GM20431 (cell line): ENCODE results near the gene FGGY.

ENCODE experiments used
- in situ Hi-C: fragments of 300-500 bp; cut with MseI, MboI; formaldehyde crosslinking; loops from one replicate; pipeline ENCODE4 v1.15.0; 2020; ENCODE audit warnings: low sequenced_read_pairs; ENCODE audit not compliant: unreplicated experiment

The FGGY gene

GRCh38 chr1:59399642-59400041 is 102.7 kb downstream of the FGGY start:
- in situ Hi-C loops: no loop called here

DNA sequence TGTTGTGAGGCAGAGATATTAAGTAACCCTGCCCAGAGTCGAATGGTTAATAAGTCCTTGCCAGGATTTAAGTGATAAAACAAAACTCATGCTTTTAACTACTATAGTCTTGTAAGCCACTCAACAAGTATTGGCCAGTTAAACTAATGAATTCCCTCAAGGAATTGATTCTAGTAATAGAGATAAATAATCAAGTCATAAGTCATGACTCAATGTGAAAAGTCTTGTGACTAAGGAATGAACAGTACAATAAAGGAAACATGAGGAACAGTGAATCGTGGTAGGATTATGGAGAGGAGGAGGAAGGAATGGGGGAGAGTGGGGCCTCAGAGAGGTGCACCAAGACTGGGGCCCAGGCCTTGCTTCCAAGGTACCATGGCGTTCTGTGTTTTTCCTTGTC is 104.7 kb downstream of the FGGY start:
- in situ Hi-C loops: no loop called here

DNA sequence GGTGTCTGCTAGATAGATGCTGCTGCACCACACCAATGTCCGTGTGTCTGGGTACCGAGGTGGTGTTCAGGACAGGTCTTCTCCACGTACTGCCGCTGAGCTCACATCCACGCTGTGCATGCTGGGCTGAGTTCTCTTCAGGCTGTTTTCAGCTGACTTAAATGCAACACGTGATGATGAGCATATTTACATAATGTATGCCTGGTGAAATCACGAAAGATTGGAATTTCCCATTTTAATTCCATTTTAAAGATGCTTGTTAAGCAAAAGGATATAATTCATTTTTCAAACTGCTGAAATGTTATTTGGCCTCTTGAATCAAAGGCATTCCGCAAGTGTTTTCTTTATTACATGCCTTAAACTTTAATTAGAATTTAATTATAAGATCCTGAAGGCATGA is 107.9 kb downstream of the FGGY start:
- in situ Hi-C loops: no loop called here

DNA sequence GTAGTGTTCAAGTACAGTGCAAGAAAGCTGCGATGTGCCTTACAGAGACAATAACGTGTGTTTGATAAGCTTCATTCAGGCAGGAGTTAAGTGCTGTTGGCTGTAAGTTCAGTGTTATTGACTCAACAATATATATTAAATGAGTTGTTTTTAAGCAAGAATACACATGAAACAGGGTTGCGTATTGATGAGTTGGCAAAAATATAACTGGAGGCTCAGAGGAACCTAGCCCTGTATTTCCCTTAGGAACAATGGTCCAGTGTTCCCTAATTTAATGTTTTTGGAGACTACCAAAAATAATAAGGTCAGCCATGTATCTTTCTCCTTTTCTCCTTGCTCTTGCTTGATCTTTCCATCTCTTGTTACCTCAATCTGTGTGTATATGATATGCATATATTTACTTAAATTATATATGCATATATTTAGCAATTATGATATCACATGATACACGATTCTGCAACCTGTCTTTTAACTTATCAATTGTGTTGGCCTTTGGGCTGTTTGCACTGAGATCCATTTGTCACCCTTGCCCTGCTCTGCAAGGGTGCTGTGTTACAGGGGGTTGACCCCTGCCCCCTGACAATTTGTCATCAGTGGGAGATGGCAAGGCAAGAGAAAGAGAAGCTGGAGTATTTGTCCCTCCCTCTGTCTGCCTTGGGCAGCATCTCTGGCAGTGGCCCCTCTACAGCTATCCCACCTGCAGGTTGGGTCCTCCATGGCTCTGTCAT is 109.7 kb downstream of the FGGY start:
- in situ Hi-C loops: no loop called here

DNA sequence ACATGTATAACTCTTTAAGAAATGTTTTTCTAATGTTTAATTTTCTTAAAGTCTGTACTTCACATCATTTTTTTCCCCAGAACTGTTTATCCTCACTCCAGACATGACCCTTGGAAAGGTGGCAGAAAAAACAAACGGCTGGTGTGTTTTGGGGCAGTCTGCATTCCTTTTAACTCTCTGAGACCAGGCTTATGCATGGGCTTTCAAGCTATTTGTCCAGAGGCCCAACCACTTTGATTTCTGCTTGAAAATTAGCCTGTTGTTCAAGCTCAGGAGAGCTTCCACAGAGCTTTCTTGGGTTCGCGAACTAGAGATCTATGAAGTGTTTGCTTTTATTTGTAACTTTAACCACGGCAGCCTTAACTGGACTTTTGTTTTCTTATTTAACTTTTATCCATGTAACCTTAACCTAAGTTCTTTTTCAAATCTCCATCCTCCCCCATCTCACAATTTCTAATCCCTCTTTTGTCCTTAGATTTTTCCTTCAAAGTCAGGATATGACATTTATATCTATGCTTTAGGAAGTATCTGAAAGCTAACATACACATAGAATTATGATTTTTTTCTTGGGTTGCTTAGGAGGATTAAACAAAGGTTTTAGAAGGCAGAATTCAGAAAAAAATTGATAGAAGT is 111.8 kb downstream of the FGGY start:
- in situ Hi-C loops: no loop called here

DNA sequence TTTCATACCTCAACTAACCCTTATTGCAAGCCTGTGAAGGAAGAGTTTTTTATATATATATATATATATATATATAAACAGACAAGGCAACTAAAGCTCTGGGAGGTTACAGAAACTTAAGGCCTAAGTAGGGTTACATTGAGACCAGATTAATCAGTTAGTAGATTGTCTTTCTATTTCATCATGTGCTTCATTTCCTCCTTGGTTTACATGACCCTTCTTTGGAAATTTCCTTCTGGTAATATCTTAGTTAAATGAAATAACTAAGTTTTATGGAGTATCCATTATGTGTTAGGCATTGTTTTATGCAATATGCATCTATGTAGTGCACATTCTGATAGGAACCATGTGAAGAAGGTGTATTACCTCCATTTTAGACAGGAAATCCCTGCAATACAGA is 112.7 kb downstream of the FGGY start:
- in situ Hi-C loops: no loop called here

DNA sequence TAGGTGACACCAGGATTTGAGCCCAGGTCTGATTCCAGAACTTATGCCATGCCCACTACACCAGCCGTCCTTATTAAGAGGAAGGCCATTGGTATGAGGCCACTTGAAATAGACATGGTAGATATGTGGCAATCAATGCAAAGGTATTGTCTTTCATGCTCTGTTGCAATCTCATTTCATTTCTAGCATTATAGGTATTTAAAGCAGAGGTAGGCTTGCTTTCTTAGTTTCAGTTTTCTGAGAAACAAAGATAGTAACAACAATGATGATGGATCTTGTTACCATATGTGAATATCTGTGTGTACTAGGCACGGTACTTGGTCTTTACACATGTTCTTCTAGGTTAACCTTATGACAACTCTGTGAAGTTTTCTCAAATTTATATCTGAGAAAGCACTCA is 113.1 kb downstream of the FGGY start:
- in situ Hi-C loops: no loop called here

DNA sequence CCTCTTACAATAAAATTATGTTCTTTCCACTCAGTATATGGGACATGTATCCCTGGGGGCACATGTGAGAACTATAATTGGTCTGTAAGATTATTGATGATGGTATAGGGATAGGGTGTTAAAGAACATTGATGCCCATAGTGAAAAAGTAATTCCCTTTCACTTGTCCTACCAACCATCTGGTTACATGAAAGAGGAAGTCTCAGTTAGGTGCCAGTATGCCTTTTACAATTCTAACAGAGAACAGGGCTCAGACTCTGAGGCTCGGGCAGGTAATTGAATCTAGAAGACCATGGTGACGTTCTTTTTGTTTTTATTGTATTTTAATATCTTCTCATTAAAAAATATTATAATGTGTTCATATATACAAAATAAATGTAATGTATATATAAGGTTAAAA is 113.6 kb downstream of the FGGY start:
- in situ Hi-C loops: no loop called here

DNA sequence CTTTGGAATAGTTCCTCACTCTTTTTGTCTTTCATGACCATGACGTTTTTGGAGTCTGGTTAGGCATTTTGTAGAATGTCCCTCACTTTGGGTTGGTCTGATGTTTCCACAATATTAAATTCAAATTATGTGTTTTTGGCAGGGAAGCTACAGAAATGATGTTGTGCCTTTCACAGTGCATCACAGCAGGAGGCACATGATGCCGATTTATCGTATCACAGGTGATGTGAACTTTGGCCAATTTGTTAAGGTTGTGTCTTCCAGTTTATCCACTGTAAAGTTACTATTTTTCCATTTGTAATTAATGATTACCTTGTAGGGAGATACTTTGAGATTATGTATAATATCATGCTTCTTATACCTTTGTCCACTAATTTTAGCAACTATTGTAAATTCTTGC is 114.3 kb downstream of the FGGY start:
- in situ Hi-C loops: no loop called here

GRCh38 chr1:59412718-59413326 is 115.9 kb downstream of the FGGY start:
- in situ Hi-C loops: no loop called here

GRCh38 chr1:59413327-59413720 is 116.4 kb downstream of the FGGY start:
- in situ Hi-C loops: no loop called here

- in situ Hi-C loops: no loop called here
Measured at GRCh38 chr1:59414406-59415133, 117.7 kb downstream of the FGGY start.

DNA sequence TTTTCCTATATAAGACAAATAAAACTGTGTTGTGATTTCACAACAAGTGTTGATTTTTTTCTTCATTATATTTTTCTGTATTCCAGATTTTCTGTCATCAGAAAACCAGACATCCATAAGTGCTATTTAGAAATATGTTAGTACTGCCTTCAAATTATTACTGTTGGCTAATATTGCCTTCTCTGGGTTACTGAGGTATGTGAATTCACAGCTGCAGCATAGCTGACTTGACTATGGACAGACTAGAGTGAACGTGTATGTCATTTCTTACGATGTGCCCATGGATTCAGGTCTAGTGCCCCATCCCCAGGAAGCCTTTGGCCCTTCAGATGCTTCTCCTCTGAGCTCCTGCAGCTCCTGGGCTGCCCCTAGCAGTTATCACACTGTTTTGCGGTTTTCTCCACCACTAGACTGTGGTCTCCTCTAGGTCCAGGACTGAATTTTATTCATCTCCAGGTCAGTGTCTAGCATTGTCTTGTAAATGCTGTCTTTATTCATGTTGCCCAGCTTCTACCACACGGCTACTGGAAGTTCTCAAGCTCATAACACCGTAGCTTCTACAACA is 118.5 kb downstream of the FGGY start:
- in situ Hi-C loops: no loop called here

DNA sequence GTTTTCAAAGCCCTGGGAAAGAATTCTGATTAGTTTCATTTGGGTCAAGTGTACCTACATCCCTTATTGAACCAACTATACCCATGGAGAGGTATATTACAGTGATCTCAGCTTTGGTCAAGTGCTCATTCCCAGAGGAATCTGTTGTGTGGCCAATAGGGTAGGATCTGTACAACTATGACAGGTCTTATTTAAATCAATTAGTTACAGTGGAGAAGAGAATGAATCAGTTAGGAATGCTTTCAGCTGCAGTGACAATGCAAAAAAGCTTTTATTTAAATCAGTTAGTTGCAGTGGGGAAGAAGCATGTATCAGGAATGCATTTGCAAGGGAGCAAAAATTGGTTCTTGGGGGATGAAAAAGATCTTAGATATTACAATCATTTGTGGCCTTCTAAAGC is 119.0 kb downstream of the FGGY start:
- in situ Hi-C loops: no loop called here

DNA sequence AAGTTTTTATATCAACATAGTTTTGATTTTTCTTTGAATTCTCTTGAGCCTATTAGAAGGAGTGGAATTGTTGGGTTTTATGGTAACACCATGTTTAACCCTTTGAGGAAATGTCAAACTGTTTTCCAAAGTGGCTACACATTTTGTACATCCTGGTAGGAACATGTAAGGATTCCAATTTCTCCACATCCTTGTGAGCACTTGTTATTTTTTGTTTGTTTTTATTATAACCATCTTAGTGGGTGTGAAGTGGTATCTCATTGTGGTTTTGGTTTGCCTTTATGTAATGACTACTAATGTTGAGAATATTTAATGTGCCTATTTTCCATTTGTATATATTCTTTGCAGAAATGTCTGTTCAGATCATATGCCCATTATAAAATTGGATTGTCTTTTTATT is 120.5 kb downstream of the FGGY start:
- in situ Hi-C loops: no loop called here

GRCh38 chr1:59418363-59419144 is 121.7 kb downstream of the FGGY start:
- in situ Hi-C loops: no loop called here

GRCh38 chr1:59419361-59420140 is 122.7 kb downstream of the FGGY start:
- in situ Hi-C loops: no loop called here

GRCh38 chr1:59421232-59421920 is 124.5 kb downstream of the FGGY start:
- in situ Hi-C loops: no loop called here
